ENCODE data around the gene IQGAP3. TPM values are rescaled to one million over a fixed set of nuclear protein-coding genes. Genes with fewer than 3 reads are reported as not detected.

IQGAP3 gene
- total RNA-seq, 4 donors from 2014 or later = 0.21 to 2.4 (median 0.97) TPM

DNA sequence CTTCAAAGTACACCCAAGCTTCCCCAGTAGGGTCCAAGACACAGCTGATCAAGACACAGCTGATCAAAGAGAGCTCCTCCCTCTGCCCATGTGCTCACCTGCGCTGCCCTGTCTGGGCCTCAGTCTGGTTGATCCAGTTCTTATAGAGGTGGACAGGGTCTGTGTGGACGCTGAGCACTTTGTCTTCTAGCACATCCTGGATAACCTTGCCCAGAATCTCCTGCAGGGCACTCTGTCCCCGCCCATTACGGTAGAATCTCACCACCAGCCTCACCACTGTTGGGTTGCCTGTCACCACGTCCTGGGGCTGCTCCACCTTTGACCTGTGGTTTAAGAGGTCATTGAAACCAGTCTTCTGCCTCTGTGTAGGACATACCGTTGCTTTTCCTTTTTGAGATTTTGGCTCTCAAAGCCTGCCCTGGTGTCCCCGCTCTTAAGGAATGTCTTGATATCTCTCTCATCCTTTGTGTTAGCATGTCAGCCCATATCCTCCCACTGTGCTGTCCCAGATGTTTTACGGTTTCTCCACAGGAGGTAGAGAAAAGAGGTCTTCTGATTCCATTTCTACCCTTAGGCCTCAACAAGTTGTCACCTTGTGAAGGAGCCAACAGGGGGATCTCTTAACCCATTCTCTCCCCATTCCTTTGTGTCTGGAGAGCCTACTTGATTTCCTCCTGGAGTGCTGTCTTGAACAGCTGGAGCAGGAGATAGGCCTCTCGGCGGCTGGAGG is 33.5 kb downstream of the IQGAP3 start:
- DNase-seq (ENCODE audit: low spot score in 2 of 2) = no peak
- TF ChIP-seq POLR2A (IDR thresholded peaks at IDR 0.05) = no peak
- TF ChIP-seq EP300 (IDR thresholded peaks at IDR 0.05) = no peak
- TF ChIP-seq, protein P1, sequence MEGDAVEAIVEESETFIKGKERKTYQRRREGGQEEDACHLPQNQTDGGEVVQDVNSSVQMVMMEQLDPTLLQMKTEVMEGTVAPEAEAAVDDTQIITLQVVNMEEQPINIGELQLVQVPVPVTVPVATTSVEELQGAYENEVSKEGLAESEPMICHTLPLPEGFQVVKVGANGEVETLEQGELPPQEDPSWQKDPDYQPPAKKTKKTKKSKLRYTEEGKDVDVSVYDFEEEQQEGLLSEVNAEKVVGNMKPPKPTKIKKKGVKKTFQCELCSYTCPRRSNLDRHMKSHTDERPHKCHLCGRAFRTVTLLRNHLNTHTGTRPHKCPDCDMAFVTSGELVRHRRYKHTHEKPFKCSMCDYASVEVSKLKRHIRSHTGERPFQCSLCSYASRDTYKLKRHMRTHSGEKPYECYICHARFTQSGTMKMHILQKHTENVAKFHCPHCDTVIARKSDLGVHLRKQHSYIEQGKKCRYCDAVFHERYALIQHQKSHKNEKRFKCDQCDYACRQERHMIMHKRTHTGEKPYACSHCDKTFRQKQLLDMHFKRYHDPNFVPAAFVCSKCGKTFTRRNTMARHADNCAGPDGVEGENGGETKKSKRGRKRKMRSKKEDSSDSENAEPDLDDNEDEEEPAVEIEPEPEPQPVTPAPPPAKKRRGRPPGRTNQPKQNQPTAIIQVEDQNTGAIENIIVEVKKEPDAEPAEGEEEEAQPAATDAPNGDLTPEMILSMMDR (IDR thresholded peaks at IDR 0.05) = no peak
- Histone ChIP-seq H3K4me3 (no peak overlapping the region), H3K27me3 (no peaks in the 10 kb centered on the region), H3K27ac (no peak overlapping the region), H3K4me1 (no peaks in the 10 kb centered on the region), H3K36me3 (no peaks in the 10 kb centered on the region), H3K9me3 (no peaks in the 10 kb centered on the region)
- WGBS, 2 donors = 85 to 86% methylated on average over 10 of the region's 10 CpGs

DNA sequence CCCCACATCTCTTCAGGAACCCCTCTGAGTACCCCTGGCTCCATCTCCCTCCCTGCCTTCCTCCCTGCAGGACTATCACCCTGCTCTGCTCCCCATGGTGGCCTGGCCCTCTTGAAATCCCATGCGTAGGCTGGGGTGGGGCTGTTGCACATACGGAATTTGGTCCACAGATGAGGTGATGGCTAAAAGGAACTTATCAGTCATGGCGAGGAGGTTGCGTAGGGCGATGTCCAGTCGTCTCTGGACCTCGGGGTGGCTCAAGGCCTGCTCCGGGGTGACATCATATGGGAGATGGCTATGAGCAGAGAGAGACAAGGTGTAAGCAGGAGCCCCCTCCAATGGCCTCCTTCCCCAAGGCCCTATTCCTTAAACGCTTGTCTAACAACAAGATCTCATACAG is 35.3 kb downstream of the IQGAP3 start:
- Histone ChIP-seq H3K4me3 (no peak overlapping the region), H3K27me3 (no peaks in the 10 kb centered on the region), H3K36me3 (no peaks in the 10 kb centered on the region), H3K27ac (no peak overlapping the region), H3K4me1 (no peaks in the 10 kb centered on the region), H3K9me3 (no peaks in the 10 kb centered on the region)
- TF ChIP-seq POLR2A (IDR thresholded peaks at IDR 0.05) (no peak), EP300 (IDR thresholded peaks at IDR 0.05) (no peak)
- TF ChIP-seq, protein P1 (IDR thresholded peaks at IDR 0.05) = no peak
- no peak for DNase-seq (ENCODE audit: low spot score in 2 of 2)
- 91 to 93% methylated on average over 9 of the region's 9 CpGs for WGBS, 2 donors

DNA sequence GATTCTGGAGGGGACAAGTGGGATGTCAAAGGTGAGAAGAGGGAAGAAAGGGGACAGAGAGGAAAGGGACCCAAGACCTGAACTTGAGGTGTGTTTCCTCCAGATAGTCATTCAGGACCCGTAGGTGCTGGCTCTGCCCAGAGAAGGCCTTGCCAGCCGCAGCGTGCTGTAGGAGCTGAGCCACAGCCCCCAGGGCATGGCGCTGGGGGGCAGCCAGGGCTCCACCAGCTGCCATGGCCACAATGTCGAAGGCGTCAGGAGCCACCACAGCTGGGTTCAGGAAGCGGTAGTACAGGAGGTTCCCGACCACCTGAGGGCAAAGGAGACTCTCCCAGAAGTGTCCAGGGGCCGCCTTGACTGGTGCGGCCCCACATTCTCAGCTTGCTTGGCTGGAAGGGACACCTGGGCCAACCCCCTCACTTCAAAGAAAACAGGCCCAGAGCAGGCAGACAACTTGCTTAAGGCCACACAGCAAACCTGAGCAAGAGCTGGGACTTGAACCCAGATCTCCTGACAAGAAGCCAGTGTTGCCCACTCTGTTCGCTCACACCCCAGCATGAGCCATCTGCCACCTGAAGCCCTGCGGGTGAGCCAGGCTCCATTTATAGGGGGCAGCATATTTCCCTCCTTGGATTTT is 37.8 kb downstream of the IQGAP3 start:
- no peak for TF ChIP-seq EP300 (IDR thresholded peaks at IDR 0.05)
- TF ChIP-seq, protein P1 (IDR thresholded peaks at IDR 0.05) = no peak
- TF ChIP-seq POLR2A (IDR thresholded peaks at IDR 0.05) = no peak
- Histone ChIP-seq H3K36me3 (no peaks in the 10 kb centered on the region), H3K27me3 (no peaks in the 10 kb centered on the region), H3K4me3 (no peak overlapping the region), H3K27ac (no peak overlapping the region), H3K4me1 (no peaks in the 10 kb centered on the region), H3K9me3 (no peaks in the 10 kb centered on the region)
- no peak for DNase-seq (ENCODE audit: low spot score in 2 of 2)
- 95 to 96% methylated on average over 9 to 12 of the region's 12 CpGs for WGBS, 2 donors

DNA sequence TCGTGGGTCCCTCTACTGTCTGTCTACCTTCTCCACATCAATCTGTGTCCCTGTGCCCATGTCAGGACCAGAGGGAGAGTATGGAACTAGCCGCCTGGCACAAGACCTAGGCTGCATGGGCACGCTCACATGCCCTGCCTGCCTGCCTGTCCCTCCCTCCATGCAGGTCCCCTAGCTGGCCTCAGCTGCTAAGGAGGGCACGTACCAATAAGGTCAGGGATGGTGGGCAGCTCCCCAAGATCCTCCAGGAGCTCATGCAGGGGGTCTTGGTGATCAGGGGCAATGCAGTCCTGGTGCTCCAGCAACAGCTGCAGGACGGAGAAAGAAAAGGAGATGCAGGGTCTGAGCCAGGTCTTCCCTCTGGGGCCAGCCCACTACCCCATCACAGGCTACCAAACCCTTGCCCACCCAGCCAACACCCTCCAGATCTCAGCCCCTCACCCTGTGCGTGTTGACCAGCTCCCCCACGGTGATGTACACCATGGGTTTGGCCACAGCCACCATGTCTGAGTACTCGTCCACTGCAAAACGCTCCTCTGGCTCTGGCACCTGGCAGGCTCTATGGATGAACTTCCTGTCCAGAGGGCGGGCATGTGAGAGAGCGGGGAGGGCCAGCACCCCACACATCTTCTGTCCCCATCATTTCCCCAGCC is 38.7 kb downstream of the IQGAP3 start:
- no peak overlapping the region for H3K4me3 ChIP-seq
- no peak for DNase-seq (ENCODE audit: low spot score in 2 of 2)
- H3K27me3 ChIP-seq = no peaks in the 10 kb centered on the region
- H3K4me1 ChIP-seq = no peaks in the 10 kb centered on the region
- TF ChIP-seq, protein P1 (IDR thresholded peaks at IDR 0.05) = no peak
- TF ChIP-seq EP300 (IDR thresholded peaks at IDR 0.05) (no peak), POLR2A (IDR thresholded peaks at IDR 0.05) (no peak)
- no peak overlapping the region for H3K27ac ChIP-seq
- WGBS, 2 donors = 82 to 85% methylated on average over 11 of the region's 11 CpGs
- H3K9me3 ChIP-seq = no peaks in the 10 kb centered on the region
- no peaks in the 10 kb centered on the region for H3K36me3 ChIP-seq

DNA sequence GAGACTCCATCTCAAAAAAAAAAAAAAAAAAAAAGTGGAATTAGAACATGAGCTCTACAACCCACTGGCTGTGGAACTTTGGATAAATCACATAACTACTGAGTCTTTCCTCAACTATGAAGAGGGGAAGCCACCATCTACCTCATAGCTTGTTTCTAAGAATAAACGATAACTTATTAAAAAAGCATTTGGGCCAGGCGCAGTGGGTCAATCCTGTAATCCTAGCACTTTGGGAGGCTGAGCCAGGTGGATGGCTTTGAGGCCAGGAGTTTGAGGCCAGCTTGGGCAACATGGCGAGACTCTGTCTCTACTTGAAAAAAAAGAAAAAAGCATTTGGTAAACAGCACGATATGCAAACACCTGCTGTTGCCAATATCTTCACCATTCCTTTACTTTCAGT is 40.0 kb downstream of the IQGAP3 start:
- Histone ChIP-seq H3K4me3 (no peak overlapping the region), H3K9me3 (no peaks in the 10 kb centered on the region), H3K27ac (no peak overlapping the region), H3K36me3 (no peaks in the 10 kb centered on the region), H3K27me3 (no peaks in the 10 kb centered on the region), H3K4me1 (no peaks in the 10 kb centered on the region)
- DNase-seq (ENCODE audit: low spot score in 2 of 2) = no peak
- WGBS, 2 donors = 95 to 97% methylated on average over 4 of the region's 4 CpGs
- TF ChIP-seq EP300 (IDR thresholded peaks at IDR 0.05) = no peak
